ENCODE data around the gene HILPDA. TPM values are rescaled to one million over a fixed set of nuclear protein-coding genes. Genes with fewer than 3 reads are reported as not detected.

HILPDA gene, protein sequence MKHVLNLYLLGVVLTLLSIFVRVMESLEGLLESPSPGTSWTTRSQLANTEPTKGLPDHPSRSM
- polyA plus RNA-seq (ENCODE audit: insufficient read length in 12 of 12), result 10 to 100 TPM in 11 of 12 donors, not detected in 1; 11.8 to 22.3 (median 13.5) TPM
- long read RNA-seq, donor 1, transcript HILPDA-202 (2 exons, 785 nt), result minor isoform, 5 of 20 reads
- long read RNA-seq, donor 1, transcript HILPDA-201 (2 exons, 1,349 nt), result major isoform, 15 of 20 reads
- long read RNA-seq, donor 1, partial matches to known transcripts, result 0 of 20 reads
- long read RNA-seq, donor 1, other reads (novel, unspliced or antisense), result 0 of 20 reads
- long read RNA-seq, donor 2, transcript HILPDA-201 (2 exons, 1,349 nt), result major isoform, 11 of 14 reads
- long read RNA-seq, donor 2, partial matches to known transcripts, result 0 of 14 reads
- long read RNA-seq, donor 2, other reads (novel, unspliced or antisense), result 0 of 14 reads
- long read RNA-seq, donor 3, partial matches to known transcripts, result 0 of 5 reads
- long read RNA-seq, donor 3, other reads (novel, unspliced or antisense), result 0 of 5 reads
- long read RNA-seq, donor 4, partial matches to known transcripts, result 0 of 3 reads
- long read RNA-seq, donor 4, other reads (novel, unspliced or antisense), result 0 of 3 reads
- long read RNA-seq, donor 5, transcript HILPDA-201 (2 exons, 1,349 nt), result major isoform, 11 of 14 reads
- long read RNA-seq, donor 5, partial matches to known transcripts, result 0 of 14 reads
- long read RNA-seq, donor 5, other reads (novel, unspliced or antisense), result 0 of 14 reads
- long read RNA-seq, donor 6, transcript HILPDA-201 (2 exons, 1,349 nt), result major isoform, 5 of 5 reads
- long read RNA-seq, donor 6, partial matches to known transcripts, result 0 of 5 reads
- long read RNA-seq, donor 6, other reads (novel, unspliced or antisense), result 0 of 5 reads
- long read RNA-seq, donor 7, transcript HILPDA-201 (2 exons, 1,349 nt), result major isoform, 9 of 10 reads
- long read RNA-seq, donor 7, partial matches to known transcripts, result 0 of 10 reads
- long read RNA-seq, donor 7, other reads (novel, unspliced or antisense), result 0 of 10 reads
- long read RNA-seq, donor 8, transcript HILPDA-201 (2 exons, 1,349 nt), result major isoform, 15 of 19 reads
- long read RNA-seq, donor 8, partial matches to known transcripts, result 0 of 19 reads
- long read RNA-seq, donor 8, other reads (novel, unspliced or antisense), result 0 of 19 reads
- long read RNA-seq, donor 9, transcript HILPDA-201 (2 exons, 1,349 nt), result major isoform, 7 of 7 reads
- long read RNA-seq, donor 9, partial matches to known transcripts, result 0 of 7 reads
- long read RNA-seq, donor 9, other reads (novel, unspliced or antisense), result 0 of 7 reads
- long read RNA-seq, donor 10, transcript HILPDA-201 (2 exons, 1,349 nt), result major isoform, 7 of 10 reads
- long read RNA-seq, donor 10, partial matches to known transcripts, result 0 of 10 reads
- long read RNA-seq, donor 10, other reads (novel, unspliced or antisense), result 0 of 10 reads
- long read RNA-seq, donor 11, transcript HILPDA-201 (2 exons, 1,349 nt), result major isoform, 11 of 11 reads
- long read RNA-seq, donor 11, partial matches to known transcripts, result 0 of 11 reads
- long read RNA-seq, donor 11, other reads (novel, unspliced or antisense), result 0 of 11 reads

- peak; percentile 91 for DNase-seq
Observed at GRCh38 chr7:128455543-128456254, at the start of gene HILPDA. HILPDA (plus strand) TSS chr7:128455878; CDS start chr7:128457269, 1,391 bp downstream.

GRCh38 chr7:128406314-128407232, 49.1 kb upstream of the HILPDA start:
- DNase-seq, result no peak

GRCh38 chr7:128407233-128407589, 48.5 kb upstream of the HILPDA start:
- DNase-seq, result no peak

DNA sequence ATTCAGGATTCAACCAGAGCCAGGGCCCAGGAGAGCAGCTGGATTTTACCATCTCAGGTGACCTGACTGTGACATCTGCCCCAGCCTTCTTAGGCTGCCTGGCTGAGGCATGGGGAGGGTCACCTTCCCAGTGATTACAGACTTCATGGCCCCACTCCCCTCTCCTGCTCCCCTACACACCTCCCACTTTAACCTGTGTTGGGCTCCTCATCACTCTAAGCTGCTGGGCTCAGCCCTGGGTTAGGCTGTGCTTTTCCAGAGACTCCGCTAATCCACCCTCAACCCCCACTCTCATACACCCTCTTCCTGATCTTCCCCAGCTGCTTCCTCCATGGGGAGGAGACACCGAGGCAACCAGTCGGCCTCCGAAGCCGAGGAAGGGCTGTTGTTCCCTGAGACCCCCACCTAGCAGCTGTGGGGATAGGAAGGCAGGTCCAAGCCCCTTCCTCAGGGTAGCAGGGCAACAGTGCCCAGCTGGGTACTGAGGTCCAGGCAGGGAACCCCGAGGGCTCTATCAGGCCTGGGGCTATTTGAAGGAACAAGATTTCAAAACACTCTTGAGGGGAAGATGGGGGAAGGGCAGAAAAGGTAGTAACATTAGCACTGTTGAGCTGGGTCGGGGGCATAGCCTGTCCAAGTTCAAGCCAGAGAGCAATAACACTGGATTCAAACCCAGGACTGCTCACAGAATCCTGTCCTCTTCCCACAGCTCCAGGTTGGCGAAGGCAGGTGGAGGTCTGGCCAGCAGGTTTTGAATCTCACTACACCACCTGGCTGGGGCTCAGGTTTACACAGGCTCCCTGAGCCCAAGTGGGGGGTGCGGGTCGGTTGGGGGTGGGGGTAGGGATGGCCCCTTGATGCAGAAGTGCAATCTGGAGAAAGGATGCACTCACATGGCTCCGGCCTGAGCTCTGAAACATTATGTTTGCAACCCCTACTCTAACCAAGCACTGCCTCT, 47.6 kb upstream of the HILPDA start:
- no peak for DNase-seq

GRCh38 chr7:128408709-128409595, 46.7 kb upstream of the HILPDA start:
- DNase-seq, result no peak

DNA sequence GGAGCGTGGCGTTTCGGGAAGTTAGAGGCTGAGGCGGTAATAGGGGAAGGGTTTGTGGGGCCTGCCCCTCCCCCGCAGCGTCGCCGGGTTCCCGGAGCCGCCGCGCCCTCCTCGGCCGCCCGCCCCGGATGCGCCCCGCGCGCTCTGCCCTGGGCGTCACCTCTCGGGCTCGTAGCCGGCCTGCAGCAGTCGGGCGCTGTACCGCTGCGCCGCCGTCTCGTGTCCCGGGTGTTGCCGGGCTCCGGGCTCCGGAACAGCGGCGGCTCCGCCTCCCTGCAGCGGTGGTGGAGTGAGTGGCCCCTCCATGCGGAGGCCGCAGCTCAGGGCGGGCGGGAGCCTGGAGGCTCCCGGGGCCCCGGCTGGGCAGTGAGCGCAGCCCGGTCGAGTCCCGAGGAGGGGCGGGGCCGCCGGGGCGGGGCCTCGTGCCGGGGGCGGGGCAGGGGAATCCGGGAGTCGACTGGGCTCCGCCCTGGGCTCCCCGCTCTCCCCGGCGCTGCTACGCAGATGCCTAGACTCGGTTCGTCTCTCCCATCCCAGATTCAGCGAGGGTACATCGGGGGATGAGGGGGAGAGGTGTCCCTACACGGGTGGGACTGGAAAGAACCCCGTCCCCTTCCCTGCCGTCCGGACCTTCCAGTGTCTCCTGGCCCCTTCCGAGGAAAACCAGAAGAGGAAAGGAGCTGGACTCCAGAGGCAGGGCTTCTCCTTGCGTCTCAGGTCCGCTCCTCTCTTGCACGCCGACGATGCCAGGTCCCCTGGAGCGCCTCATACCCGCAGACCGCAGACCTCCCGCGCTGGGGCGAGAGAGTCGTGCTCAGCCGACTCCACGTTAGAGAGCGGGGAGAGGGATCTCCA, 45.9 kb upstream of the HILPDA start, which contains the start of gene IMPDH1:
Gene IMPDH1 (minus strand): TSS at position 387 of the 855 bp plus-strand sequence. CDS start 81 bp downstream, at position 306.
- DNase-seq, result peak; percentile 66

DNA sequence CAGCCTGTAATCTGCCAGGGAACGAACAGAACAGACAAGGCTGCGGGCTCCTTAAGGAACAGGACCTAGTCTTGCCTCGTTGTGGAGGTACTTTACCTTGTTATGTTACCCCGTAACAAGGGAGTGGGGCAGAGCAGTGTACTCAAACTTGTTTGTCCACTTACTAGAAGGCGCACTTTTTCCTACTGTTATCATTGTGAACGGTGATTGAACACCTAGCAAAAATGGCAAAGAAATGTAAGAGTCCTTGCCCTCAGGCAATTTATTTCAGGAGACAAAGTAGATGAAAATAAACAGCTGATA, 45.3 kb upstream of the HILPDA start:
- no peak for DNase-seq

DNA sequence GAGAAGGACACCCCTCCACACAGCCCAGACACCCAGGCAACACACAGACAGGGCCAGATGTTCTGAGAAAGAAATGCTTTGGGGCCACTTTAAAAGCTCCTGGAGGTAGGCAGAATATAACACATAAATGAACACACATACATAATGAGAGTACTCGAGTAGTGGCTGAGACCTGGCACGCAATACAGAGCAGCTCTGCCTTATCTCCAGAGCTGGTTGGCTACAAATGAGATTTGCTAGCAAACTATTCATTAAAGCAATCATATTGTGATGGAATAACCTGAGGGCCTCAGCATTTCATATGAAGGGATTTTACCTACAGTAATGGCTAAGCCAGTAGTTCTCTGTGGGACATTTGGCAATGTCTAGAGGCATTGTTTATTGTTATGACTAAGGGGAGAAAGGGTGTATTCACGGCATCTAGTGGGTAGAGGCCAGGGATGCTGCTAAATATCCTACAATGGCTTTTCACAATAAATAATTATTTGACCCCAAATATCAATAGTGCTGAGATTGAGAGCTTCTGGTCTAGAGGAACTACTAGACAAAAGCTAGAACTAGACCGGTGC, 40.4 kb upstream of the HILPDA start:
- no peak for DNase-seq

GRCh38 chr7:128417071-128417470, 38.6 kb upstream of the HILPDA start:
- DNase-seq, result no peak

DNA sequence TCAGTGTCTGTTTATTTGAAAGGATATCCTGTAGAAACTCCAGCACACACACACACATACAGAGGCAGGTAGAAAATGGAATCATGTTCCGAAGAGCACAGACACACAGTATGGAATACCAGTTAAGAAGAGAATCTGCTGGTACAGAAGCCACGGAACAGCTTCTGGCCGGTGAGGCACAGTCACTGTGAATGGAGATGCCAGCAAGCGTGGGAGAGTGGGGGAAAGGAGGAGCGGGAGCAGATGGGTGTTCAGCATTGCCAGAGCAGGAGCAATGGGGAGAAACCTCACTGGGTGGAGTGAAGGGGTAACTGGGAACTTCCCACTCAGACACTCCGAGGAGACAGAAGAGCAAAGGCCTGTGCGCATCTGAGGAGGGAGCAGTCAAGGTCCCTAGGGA, 36.4 kb upstream of the HILPDA start:
- no peak for DNase-seq

- no peak for DNase-seq
Observed at GRCh38 chr7:128420773-128421172, 34.9 kb upstream of the HILPDA start.

DNA sequence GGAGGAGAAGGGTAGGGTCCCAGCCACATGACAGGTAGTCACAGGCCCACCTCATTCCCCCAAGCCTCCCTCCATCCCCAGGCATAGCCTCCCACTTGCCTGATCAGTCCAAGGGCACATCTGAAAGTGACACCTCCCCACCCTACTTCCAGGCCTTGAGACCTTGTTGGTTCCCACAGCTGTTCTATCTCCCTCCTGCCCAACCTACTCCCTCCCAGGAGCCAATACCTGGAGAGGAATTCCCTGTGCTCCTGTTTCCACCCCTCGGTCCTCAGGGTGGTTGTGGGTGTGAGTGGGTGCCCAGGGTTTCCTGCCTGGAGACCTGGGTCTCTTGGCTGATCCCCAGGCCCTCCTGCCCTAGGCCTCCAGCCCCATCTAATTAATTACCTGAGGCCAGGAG, 34.3 kb upstream of the HILPDA start:
- DNase-seq, result no peak

GRCh38 chr7:128422037-128422436, 33.6 kb upstream of the HILPDA start:
- DNase-seq, result no peak

DNA sequence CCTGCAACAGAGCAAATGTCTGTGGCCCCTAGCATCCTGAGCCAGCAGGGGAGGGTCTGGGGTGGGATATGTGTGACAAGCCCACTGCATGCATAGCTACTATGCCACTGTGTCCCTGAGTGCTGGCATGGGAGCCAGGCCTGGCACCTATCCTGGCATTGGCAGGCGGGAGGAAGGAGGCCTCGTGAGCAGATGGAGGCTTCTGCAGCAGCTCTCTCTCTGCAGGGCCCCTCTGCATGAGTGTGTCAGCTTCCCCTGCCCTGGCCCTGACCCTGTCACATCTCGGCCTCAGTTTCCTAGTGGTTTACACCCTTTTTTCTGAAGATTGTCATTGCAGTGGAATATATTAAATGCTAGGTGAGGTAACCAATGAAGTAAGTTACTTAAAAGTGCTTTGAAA, 32.8 kb upstream of the HILPDA start:
- no peak for DNase-seq

DNA sequence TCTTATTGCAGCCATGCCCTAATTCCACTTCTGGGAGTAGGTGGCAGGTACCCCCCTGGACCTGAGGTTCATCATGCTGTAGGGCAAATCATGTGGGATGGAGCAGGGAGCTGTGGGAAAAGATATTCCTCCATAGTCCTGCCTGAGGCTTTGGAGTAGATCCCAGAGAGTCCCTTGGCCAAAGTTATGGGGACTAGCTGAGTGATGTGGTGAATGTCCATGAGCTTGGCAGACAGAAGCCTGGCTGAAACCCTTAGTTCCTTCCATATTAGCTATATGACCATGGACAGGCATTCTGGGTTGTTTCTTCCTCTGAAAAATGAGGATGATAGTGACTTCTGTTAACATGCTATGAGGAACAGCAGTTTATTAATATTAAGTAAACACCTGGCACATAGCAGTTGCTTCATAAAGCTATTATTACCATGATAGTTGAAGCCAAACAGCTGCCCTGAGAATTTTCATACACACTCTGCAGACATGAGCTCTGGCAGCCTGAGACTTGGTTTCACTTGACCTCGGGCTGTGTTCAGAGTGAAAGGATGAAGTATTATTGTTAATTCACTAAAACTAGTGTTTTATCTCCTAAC, 30.9 kb upstream of the HILPDA start:
- DNase-seq, result no peak

DNA sequence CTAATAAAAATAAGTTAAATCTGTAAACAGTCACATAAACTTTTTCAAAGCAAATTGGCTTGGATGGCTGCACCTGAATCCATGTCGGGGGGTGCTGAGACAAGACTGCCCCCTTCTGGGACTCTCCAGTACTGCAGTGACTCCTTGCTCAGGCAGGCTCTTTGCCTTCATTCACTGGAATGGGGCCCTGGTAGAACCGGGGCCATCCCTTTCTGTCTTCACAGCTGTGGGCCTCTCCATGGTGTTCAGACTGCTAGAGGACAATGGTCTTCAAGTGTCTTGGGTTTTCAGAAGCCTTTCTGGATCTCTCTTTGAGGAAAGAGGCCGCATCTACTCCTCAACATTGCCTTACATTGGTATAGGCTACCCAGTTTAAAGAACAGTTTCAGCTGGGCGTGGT, 29.8 kb upstream of the HILPDA start:
- DNase-seq, result no peak

All from muscle of arm (tissue), 14 donors.